DMS53 (cell line): Measurements from ENCODE around the gene PITPNM3.
"Not testable (repeated sequence)": the region's sequence is repeated elsewhere in the genome, so short reads cannot be mapped to it uniquely, and the experiment has no call there.

Experiments
- DNase-seq: peaks from one replicate; lab custom pipeline; 2025; lab: John Stamatoyannopoulos, UW

The PITPNM3 gene

GRCh38 chr17:6574687-6575595 lies 18.6 kb upstream of the PITPNM3 start:
- DNase-seq, result no peak

DNA sequence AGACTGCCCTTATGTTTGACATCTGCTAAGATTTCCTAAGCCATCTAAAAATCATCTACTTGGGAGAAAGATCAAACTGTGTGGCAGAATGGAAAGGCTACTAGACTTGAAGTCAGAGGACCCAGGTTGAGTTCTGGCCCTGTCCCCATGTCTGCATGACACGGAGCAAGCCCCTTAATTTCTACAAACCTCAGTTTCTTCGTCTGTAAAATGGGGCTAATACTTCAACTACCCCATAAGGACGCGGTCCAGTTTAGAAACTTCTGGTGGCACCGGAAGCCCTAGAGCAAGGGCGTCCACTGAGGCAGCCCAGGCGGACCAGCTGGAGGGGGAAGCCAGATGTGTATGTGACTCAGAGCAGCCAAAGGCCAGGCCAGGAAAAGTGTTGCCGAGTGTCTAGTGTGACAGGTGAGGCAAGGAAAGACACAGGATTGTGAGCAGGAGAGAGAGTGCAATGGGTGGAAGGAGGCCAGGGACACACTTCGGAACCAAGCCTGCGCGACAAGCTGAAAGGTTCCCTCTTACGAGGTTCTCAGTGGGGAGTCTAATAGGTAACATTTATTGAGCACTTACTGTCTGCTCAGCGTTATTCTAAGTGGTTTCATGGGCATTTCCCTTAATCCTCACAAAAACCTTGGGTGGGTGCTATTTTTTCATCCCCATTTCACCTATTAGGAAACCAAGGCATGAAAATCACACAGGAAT lies 17.8 kb upstream of the PITPNM3 start:
- no peak for DNase-seq

- not testable (repeated sequence) for DNase-seq
Measured at GRCh38 chr17:6573495-6573894, 17.1 kb upstream of the PITPNM3 start.

DNA sequence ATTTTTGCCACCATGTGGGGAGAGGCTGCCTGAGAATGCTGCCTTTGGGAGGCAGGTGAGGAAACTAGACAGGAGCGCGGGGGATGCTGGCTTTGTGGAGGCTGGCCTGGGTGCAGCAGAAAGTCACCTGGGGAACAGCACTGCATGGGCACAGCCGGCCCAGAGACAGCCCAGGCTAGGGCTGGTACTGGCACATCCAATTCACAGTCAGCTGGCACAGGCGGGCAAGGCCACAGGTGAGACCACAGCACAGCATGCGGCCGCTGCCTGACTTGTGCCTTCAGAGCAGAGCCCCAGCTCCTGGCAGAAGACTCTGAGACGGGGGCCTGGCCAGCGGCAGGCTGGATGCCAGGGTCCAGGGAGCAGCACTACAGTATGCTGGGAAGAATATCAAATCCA lies 16.6 kb upstream of the PITPNM3 start:
- DNase-seq, result no peak

DNA sequence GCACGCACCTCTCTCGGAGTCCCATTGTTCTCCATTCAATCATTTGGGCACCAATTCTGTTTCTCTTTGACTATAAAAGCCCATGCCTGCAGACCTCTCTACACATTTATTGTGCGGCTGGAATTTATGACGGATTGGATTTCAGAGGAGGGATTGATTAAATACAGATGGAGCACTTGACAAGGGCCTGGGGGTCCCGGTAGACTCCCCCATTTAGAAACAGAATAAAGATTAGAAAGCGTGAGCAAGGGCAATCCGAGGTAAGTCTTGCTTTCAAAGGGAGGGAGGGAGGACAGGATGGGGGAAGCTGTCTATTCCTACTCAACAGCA lies 15.1 kb upstream of the PITPNM3 start:
- DNase-seq, result no peak

DNA sequence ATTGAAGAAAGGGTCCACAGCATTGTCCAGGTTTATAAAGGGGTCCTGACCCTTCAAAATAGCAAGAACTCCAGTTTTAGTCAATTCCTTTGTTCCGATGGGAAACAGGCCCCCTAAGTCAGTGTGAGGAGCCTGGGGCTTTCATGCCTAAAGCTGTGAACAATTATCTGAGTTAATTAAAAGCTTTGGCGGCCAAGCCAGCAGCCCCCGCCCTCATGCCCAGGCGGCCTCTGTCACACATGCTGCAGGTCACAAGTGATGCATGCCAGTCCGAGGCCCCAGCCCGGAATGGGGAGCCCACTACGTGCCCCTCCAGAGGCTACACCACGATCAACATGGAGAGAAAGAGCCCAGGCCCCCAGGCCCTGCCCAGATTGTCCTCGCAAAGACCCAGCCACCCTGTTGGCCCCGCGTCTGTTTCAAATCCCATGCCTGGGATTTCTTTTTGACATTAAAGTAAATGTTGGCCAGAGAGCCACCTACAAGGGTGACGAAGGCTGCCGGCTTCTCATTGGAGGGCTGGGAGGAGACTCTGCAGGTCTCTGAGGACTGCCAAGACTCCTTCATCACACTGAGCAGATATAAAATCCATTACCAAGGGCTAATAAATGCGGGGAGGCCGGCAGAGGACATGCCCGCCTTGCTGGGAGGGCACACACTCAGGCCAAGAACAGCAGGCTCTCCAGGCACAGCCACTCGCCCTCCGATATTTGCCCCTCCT lies 14.5 kb upstream of the PITPNM3 start:
- DNase-seq, result no peak

GRCh38 chr17:6569370-6570285 lies 13.3 kb upstream of the PITPNM3 start:
- DNase-seq, result no peak

DNA sequence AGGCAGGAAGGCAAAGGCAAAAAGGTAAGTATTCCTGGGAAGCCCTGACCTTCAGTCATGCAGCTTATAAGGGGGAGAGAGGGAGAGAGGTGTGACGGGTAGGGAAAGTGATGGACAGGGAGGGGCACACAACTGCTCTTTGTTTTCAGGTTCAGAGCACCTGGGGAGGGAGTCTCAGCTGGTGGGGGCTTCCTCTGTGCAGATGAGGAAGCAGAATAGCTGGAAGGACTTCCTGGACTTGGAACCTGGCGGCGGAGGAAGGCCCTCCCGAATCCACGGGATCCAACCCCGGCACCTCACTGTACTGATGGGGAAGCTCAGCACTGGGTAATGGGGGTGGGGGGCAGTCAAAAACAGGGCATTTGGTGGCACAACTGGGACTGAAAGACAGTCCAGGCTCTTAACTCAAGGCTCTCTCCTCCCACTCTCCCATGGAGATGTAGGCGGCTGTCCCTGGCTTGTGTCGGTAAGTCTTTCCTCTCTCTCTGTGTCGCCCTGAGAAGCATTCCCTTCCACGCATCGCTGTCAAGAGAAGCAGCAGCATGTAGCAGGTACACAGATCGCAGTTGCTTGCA lies 11.9 kb upstream of the PITPNM3 start:
- no peak for DNase-seq

- DNase-seq, result no peak
Measured at GRCh38 chr17:6567528-6568183, 11.3 kb upstream of the PITPNM3 start.

DNA sequence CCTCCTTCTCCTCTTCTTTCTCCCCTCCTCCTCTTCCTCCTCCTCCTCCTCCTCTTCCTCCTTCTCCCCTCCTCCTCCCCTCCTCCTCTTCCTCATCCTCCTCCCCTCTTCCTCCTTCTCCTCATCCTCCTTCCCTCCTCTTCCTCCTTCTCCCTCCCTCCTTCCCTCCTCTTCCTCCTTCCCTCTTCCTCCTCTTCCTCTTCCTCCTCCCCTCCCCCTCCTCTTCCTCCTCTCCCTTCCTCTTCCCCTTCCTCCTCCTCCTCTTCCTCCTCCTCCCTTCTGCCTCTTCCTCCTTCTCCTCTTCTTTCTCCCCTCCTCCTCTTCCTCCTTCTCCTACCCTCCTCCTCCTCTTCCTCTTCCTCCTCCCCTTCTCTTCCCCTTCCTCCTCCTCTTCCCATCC lies 5.1 kb upstream of the PITPNM3 start:
- DNase-seq, result no peak

- DNase-seq, result no peak
Measured at GRCh38 chr17:6560496-6560895, 4.1 kb upstream of the PITPNM3 start.

DNA sequence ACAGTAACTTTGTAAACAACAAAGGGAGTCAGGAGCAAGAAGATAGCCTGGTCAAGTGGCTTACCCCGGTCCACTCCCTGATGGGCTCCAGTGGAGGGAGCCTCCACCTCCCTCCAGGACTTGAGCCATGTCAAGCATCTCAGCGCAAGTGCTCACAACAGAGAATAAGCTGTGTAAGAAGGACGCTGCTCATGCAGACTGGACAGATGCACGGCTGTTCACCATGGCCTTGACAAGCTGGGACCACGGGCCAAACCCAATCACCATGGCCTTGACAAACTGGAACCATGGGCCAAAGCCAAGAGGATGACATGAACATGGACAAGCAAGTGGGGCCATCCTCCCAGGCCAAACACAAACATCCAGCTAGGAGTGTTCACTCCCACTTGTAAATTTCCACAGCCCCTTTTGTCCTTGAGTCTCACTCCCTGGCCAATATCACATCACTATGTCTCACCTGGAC lies 3.4 kb upstream of the PITPNM3 start:
- peak; percentile 47 for DNase-seq

DNA sequence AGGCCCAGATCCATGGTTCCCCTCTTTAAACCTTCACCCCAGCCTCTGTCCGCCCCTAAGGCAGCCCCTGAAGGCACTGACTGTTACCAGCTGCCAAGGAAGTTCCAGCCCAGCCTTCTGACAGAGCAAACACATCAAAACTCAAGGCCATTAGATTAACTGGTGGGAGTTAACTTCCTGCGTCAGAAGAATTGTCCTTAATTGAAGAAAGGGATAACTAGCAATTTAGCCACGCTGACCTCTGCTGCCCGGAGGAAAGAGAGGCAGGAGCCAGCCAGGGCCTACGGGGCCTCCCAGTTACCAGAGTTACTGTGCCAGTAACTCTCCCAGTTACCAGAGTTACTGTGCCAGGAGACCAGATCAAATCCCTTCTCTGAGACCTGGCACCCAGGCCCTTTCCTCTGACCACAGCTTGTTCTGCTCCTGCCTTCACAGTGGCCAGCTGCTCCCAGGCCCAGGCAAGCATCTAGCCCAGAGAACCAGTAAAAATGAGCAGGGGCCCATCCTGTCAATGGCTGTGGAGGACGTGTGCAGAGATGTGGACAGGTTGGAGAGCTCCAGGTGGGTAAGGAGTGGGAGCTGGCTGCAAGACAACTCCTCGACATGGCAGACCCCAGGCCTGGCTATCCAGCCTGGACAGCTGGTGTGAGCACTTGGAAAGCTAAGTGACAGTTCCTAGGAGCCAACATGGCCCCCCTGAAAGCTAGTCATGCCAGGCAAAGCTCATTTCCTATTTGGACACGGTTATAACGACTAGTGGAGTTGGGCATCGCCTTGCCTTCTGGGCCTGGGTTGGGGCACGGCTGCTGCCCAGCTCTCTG lies 2.8 kb upstream of the PITPNM3 start:
- peak; percentile 41 for DNase-seq

DNA sequence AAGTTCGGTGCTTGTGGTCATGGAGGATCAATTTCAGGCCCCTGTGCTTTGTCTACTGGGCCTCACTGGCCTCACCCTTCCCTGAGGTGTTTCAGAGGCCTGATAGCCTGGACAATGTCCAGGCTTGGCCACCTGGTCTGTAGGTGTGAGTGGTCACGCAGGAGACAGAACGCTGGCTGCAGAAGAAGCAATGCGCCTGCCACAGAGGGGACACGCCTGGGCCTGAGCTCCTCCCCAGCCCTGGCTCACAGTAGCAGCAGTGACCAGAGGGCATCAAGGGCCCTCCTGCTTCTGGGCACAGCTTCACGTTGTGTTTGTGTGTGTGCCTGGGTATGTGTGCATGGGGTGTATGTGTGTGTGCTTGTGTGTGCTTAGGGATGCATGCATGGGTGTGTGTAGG lies 1.9 kb upstream of the PITPNM3 start:
- DNase-seq, result no peak

DNA sequence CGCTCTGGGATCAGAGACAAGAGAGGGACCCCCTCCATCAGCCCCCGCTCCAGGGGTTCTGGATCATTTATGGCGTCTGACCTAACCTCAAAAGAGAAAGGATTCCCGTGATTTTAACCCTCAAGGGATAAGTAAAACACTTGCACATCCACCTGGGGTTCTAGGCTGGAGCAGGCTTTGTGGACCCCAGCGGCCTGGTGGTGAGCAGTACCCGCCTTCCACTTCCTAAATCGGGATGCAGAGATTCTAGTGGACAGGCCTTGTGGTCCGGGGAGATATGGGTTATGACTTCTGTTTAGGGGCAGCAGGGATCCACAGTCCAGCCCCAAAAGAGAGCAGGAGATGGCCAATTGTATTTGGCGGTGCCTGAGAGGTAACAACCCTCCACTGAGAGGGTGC lies 684 bp upstream of the PITPNM3 start:
- DNase-seq, result no peak

GRCh38 chr17:6555331-6556120 lies 829 bp downstream of the PITPNM3 start:
- peak; percentile 70 for DNase-seq

DNA sequence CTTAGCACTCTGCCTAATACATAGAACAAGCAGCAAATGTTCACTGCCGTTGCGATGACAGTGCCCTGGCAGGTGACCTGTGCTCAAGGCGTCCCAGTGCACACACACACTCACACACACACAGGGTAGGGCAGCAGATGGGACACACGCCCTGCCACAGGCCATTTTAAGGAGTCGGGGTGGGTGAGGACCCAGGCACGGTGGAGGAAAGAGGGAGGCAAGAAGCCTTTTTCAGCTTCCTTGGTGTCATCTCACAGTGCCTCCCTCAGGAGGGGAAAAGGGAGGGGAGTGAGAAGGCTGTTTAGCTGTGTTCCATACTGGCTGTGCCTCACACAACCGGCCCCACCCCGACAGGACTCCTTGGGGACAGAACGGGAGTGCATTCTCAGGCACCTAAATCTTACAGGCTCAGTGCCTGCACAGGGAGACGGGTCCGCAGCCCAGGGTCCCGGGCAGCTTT lies 1.5 kb downstream of the PITPNM3 start:
- DNase-seq, result peak; percentile 30

DNA sequence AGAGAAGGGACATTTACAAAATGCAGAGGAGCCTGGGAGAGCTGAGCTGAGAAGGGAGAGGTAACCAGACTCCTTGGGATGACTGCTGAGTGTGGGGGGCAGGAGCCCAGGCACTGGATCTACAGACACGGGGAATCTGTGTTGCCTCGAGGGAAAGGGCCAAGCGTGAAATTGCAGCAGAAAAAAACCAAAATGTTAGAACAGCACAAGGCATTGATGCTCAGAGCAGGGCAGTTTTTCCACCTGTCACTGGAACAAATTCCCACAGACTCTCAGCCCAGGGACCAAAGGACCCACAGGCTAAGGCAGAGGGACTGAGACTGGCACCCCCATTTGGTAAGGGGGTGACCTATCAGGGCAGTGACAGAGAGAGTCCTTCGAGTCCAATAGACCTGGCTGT lies 2.0 kb downstream of the PITPNM3 start:
- DNase-seq, result no peak
